Stimulated activated CD4-positive, alpha-beta T cell treated with anti-CD3 and anti-CD28 coated beads, TNF-alpha, amount 100 ng/mL, for 1 hour (primary cell): ENCODE data around the gene RAB33A.
"Not testable (repeated sequence)": the region's sequence is repeated elsewhere in the genome, so short reads cannot be mapped to it uniquely, and the experiment has no call there.

Source experiments
- DNase-seq, 3 donors: peaks; one replicate each; pipeline ENCODE4 v3.0.0-alpha.2; 2020; ENCODE audit warnings: low read depth in 3 of 3, low spot score in 1 of 3

RAB33A gene

DNA sequence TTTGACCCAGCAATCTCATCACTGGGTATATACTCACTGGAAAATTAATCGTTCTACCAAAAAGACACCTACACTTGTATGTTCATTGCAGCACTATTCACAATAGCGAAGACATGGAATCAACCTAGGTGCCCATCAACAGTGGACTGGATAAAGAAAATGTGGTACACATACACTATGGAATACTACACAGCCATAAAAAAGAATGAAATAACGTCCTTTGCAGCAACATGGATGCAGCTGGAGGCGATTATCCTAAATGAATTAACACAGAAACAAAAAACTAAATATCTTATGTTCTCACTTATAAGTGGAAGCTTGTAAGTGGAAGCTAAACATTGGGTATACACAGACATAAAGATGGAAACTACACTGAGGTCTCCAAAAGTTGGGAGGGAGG is 59.4 kb downstream of the RAB33A start:
- not testable (repeated sequence) for DNase-seq
